Ishikawa (cell line): Measurements from ENCODE around the gene PDE1A.

Source experiments
- CEBPB ChIP-seq: IDR thresholded peaks from 2 replicates; pipeline ENCODE4 v1.6.1; 2012
- CREB1 ChIP-seq: IDR thresholded peaks from 2 replicates; pipeline ENCODE4 v1.6.1; 2012; ENCODE audit warnings: low read depth
- EGR1 ChIP-seq: IDR thresholded peaks from 2 replicates; pipeline ENCODE4 v1.6.1; 2012
- EP300 ChIP-seq: IDR thresholded peaks from 2 replicates; pipeline ENCODE4 v1.6.1; 2012; ENCODE audit warnings: borderline replicate concordance
- FOXM1 ChIP-seq: IDR thresholded peaks from 2 replicates; pipeline ENCODE4 v1.6.1; 2012; ENCODE audit warnings: low read depth, borderline replicate concordance
- MAX ChIP-seq: IDR thresholded peaks from 2 replicates; pipeline ENCODE4 v1.6.1; 2012
- NFIC ChIP-seq: IDR thresholded peaks from 2 replicates; pipeline ENCODE4 v1.6.1; 2012
- RAD21 ChIP-seq: IDR thresholded peaks from 2 replicates; pipeline ENCODE4 v1.6.1; 2012; ENCODE audit warnings: low read depth
- REST ChIP-seq: IDR thresholded peaks from 2 replicates; pipeline ENCODE4 v1.6.1; 2012; ENCODE audit warnings: low read depth, mild to moderate bottlenecking
- TAF1 ChIP-seq: IDR thresholded peaks from 2 replicates; pipeline ENCODE4 v1.6.1; 2012; ENCODE audit warnings: low read depth, mild to moderate bottlenecking
- TCF12 ChIP-seq: IDR thresholded peaks from 2 replicates; pipeline ENCODE4 v1.6.1; 2012; ENCODE audit warnings: low read depth
- TEAD4 ChIP-seq: IDR thresholded peaks from 2 replicates; pipeline ENCODE4 v1.6.1; 2012
- USF1 ChIP-seq: IDR thresholded peaks from 2 replicates; pipeline ENCODE4 v1.6.1; 2012
- YY1 ChIP-seq: IDR thresholded peaks from 2 replicates; pipeline ENCODE4 v1.6.1; 2012; ENCODE audit warnings: low read depth
- ZBTB7A ChIP-seq: IDR thresholded peaks from 2 replicates; pipeline ENCODE4 v1.6.1; 2012; ENCODE audit warnings: low read depth

PDE1A gene

GRCh38 chr2:182163878-182164277 lies 263.0 kb downstream of the PDE1A start:
- no peak for TF ChIP-seq TEAD4
- no peak for TF ChIP-seq MAX
- no peak for TF ChIP-seq EGR1
- no peak for TF ChIP-seq TCF12
- TF ChIP-seq EP300: no peak

- TF ChIP-seq CREB1 (no peak), FOXM1 (no peak), REST (no peak), TCF12 (no peak), YY1 (no peak)
These were observed 278.5 kb downstream of the PDE1A start for GRCh38 chr2:182148344-182148743.

- TF ChIP-seq ZBTB7A (no peak), FOXM1 (no peak), CEBPB (no peak), NFIC (no peak), EP300 (no peak), REST (no peak), RAD21 (no peak), MAX (no peak), TEAD4 (no peak), TAF1 (no peak), USF1 (no peak), CREB1 (no peak)
These were observed 282.1 kb downstream of the PDE1A start for GRCh38 chr2:182144776-182145165.

GRCh38 chr2:182144041-182144775 lies 282.6 kb downstream of the PDE1A start:
- TF ChIP-seq TEAD4: peak; percentile 65
- TF ChIP-seq USF1: no peak
- 0 out of 2 replicates have a peak, but pooled peaks have one; percentile 22 for TF ChIP-seq NFIC
- 0 out of 2 replicates have a peak, but pooled peaks have one; percentile 15 for TF ChIP-seq TCF12

- TF ChIP-seq ZBTB7A (no peak), EGR1 (no peak), YY1 (no peak), NFIC (no peak), FOXM1 (no peak), TCF12 (no peak), CREB1 (no peak), RAD21 (no peak), TAF1 (no peak), REST (no peak), MAX (no peak), USF1 (no peak), TEAD4 (no peak), EP300 (no peak), CEBPB (no peak)
These were observed 284.8 kb downstream of the PDE1A start for GRCh38 chr2:182142062-182142461.
